Liver (tissue), 9 donors: ENCODE results near the gene CFAP99. TPM values are rescaled to one million over a fixed set of nuclear protein-coding genes. Genes with fewer than 3 reads are reported as not detected.

Experiments used
- DNase-seq: peaks from one replicate; pipeline ENCODE4 v3.0.0-alpha.2; 2017; ENCODE audit warnings: low spot score
- H3K27ac ChIP-seq, 2 donors: one replicate each; pipeline ENCODE4 v1.7.0; 2013; ENCODE audit warnings: inconsistent platforms in 2 of 2, low read length in 2 of 2, control low read depth in 1 of 2, low read depth in 1 of 2, mild to moderate bottlenecking in 1 of 2
- H3K27me3 ChIP-seq, 4 donors: one replicate each; pipeline versions ENCODE4 v1.6.1 to v1.7.0; 2013; ENCODE audit warnings: low read length in 3 of 4, inconsistent platforms in 1 of 4, mild to moderate bottlenecking in 1 of 4, moderate library complexity in 1 of 4; ENCODE audit not compliant: control insufficient read depth in 4 of 4, insufficient read depth in 4 of 4
- H3K36me3 ChIP-seq, 4 donors: one replicate each; pipeline versions ENCODE4 v1.6.1 to v1.7.0; 2013; ENCODE audit warnings: low read length in 3 of 4, mild to moderate bottlenecking in 3 of 4, low read depth in 1 of 4, moderate library complexity in 1 of 4; ENCODE audit not compliant: control insufficient read depth in 4 of 4, insufficient read depth in 3 of 4
- H3K4me1 ChIP-seq, 4 donors: one replicate each; pipeline versions ENCODE4 v1.6.1 to v1.7.0; 2013; ENCODE audit warnings: low read length in 3 of 4, mild to moderate bottlenecking in 3 of 4, moderate library complexity in 1 of 4; ENCODE audit not compliant: control insufficient read depth in 4 of 4, insufficient read depth in 4 of 4
- H3K4me3 ChIP-seq, 3 donors: one replicate each; pipeline versions ENCODE4 v1.6.1 to v1.7.0; 2013; ENCODE audit warnings: low read length in 3 of 3, control low read depth in 1 of 3, low read depth in 1 of 3, mild to moderate bottlenecking in 1 of 3
- H3K9ac ChIP-seq, 2 donors: one replicate each; pipeline ENCODE4 v1.7.0; 2013; ENCODE audit warnings: low read length in 2 of 2, mild to moderate bottlenecking in 2 of 2, moderate library complexity in 2 of 2, control low read depth in 1 of 2, low read depth in 1 of 2
- H3K9me3 ChIP-seq, 4 donors: one replicate each; pipeline versions ENCODE4 v1.6.1 to v1.7.0; 2013; ENCODE audit warnings: low read length in 3 of 4; ENCODE audit not compliant: control insufficient read depth in 4 of 4
- ATF3 ChIP-seq: IDR thresholded peaks from 2 replicates; pipeline ENCODE4 v1.6.1; 2016; ENCODE audit warnings: antibody characterized with exemption
- CTCF ChIP-seq: fragments of 150-350 bp; IDR thresholded peaks from 2 replicates; pipeline ENCODE4 v1.5.1; 2017; ENCODE audit warnings: improper control_type of control experiment, low read depth, low read length; ENCODE audit not compliant: missing input control
- EGR1 ChIP-seq, 2 donors: IDR thresholded peaks; 2 replicates each; pipeline ENCODE4 v1.6.1; 2016 to 2018; ENCODE audit warnings: antibody characterized with exemption in 2 of 2, low read depth in 2 of 2
- FOXA2 ChIP-seq: IDR thresholded peaks from 2 replicates; pipeline ENCODE4 v1.6.1; 2016; ENCODE audit warnings: antibody characterized with exemption
- GABPA ChIP-seq, 2 donors: IDR thresholded peaks in 1 of 2; conservative IDR thresholded peaks in 1 of 2; 2 replicates each; pipeline ENCODE4 v1.6.1; 2016; ENCODE audit warnings: antibody characterized with exemption in 2 of 2, mild to moderate bottlenecking in 1 of 2, moderate library complexity in 1 of 2
- HNF4A ChIP-seq, 2 donors: conservative IDR thresholded peaks; 2 replicates each; pipeline ENCODE4 v1.6.1; 2016; ENCODE audit warnings: antibody characterized with exemption in 2 of 2, mild to moderate bottlenecking in 2 of 2
- HNF4G ChIP-seq: IDR thresholded peaks from 2 replicates; pipeline ENCODE4 v1.6.1; 2016; ENCODE audit warnings: antibody characterized with exemption
- JUND ChIP-seq, 2 donors: IDR thresholded peaks; 2 replicates each; pipeline ENCODE4 v1.6.1; 2016; ENCODE audit warnings: antibody characterized with exemption in 2 of 2
- MAX ChIP-seq: IDR thresholded peaks from 2 replicates; pipeline ENCODE4 v1.6.1; 2016; ENCODE audit warnings: antibody characterized with exemption
- RAD21 ChIP-seq, 2 donors: IDR thresholded peaks; 2 replicates each; pipeline ENCODE4 v1.6.1; 2016; ENCODE audit warnings: antibody characterized with exemption in 2 of 2, mild to moderate bottlenecking in 2 of 2
- REST ChIP-seq: IDR thresholded peaks from 2 replicates; pipeline ENCODE4 v1.6.1; 2016; ENCODE audit warnings: antibody characterized with exemption, mild to moderate bottlenecking
- RXRA ChIP-seq, 2 donors: IDR thresholded peaks; 2 replicates each; pipeline ENCODE4 v1.6.1; 2017 to 2018; ENCODE audit warnings: antibody characterized with exemption in 2 of 2, mild to moderate bottlenecking in 1 of 2
- SP1 ChIP-seq: IDR thresholded peaks from 2 replicates; pipeline ENCODE4 v1.6.1; 2018; ENCODE audit warnings: antibody characterized with exemption, mild to moderate bottlenecking
- TAF1 ChIP-seq: conservative IDR thresholded peaks from 2 replicates; pipeline ENCODE4 v1.6.1; 2016; ENCODE audit warnings: antibody characterized with exemption, mild to moderate bottlenecking
- WGBS: extraction: QIAGEN DNeasy Blood & Tissue Kit; methylation state at CpG from one replicate; pipeline ENCODE4 v1.1.7; 2013; 5-methylcytosine and 5-hydroxymethylcytosine counted together
- polyA plus RNA-seq, 2 donors: library from polyadenylated mRNA; stranded (reverse) in 1 of 2; unstranded in 1 of 2; fragments of 200-250 nt in 1 of 2; fragments of >200 nt in 1 of 2; fragmentation: Nextera tagmentation in 1 of 2; extraction: Ambion mirVana in 1 of 2; gene quantifications; one replicate each; pipeline versions ENCODE4 v1.2.1 to v1.2.3, GENCODE V29; 2013 to 2015
- total RNA-seq, 2 donors: library from RNA; depleted of rRNA; stranded (reverse); fragments of >200 nt; gene quantifications; one replicate each; pipeline ENCODE4 v1.2.3, GENCODE V29; 2014
- TF ChIP-seq, protein P1 (sequence below): IDR thresholded peaks from 2 replicates; pipeline ENCODE4 v1.6.1; 2016; ENCODE audit warnings: antibody characterized with exemption
- donor health status: healthy.
- donor health status: healthy.
- donor health status: healthy.
- donor health status: healthy.
- donor health status: healthy.

The CFAP99 gene
- total and polyA plus RNA-seq, 4 donors, result 0.33 to 0.36 TPM; not detected in 2

GRCh38 chr4:2449051-2449450 is 30.3 kb downstream of the CFAP99 start:
- Histone ChIP-seq H3K27ac (no peak overlapping the region), H3K4me1 (no peaks in the 10 kb centered on the region), H3K36me3 (no peaks in the 10 kb centered on the region), H3K9ac (no peak overlapping the region), H3K4me3 (no peak overlapping the region), H3K27me3 (no peaks in the 10 kb centered on the region), H3K9me3 (no peaks in the 10 kb centered on the region)
- TF ChIP-seq JUND (IDR thresholded peaks at IDR 0.05) (no peak), GABPA (IDR thresholded peaks at IDR 0.05 in 1 of 2, conservative IDR thresholded peaks at IDR 0.05 in 1 of 2) (no peak), FOXA2 (no peak), HNF4A (conservative IDR thresholded peaks at IDR 0.05) (no peak), SP1 (no peak), MAX (no peak), HNF4G (no peak), CTCF (no peak), RXRA (IDR thresholded peaks at IDR 0.05) (no peak), EGR1 (IDR thresholded peaks at IDR 0.05; ENCODE audit: low read depth in 2 of 2) (no peak), ATF3 (no peak)
- TF ChIP-seq, protein P1, sequence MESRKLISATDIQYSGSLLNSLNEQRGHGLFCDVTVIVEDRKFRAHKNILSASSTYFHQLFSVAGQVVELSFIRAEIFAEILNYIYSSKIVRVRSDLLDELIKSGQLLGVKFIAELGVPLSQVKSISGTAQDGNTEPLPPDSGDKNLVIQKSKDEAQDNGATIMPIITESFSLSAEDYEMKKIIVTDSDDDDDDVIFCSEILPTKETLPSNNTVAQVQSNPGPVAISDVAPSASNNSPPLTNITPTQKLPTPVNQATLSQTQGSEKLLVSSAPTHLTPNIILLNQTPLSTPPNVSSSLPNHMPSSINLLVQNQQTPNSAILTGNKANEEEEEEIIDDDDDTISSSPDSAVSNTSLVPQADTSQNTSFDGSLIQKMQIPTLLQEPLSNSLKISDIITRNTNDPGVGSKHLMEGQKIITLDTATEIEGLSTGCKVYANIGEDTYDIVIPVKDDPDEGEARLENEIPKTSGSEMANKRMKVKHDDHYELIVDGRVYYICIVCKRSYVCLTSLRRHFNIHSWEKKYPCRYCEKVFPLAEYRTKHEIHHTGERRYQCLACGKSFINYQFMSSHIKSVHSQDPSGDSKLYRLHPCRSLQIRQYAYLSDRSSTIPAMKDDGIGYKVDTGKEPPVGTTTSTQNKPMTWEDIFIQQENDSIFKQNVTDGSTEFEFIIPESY, result no peak
- WGBS, result 95% methylated on average over 11 of the region's 11 CpGs
- DNase-seq, result no peak

GRCh38 chr4:2449511-2450392 is 31.0 kb downstream of the CFAP99 start:
- Histone ChIP-seq H3K4me3 (no peak overlapping the region), H3K36me3 (no peaks in the 10 kb centered on the region), H3K9ac (no peak overlapping the region), H3K27ac (no peak overlapping the region), H3K27me3 (no peaks in the 10 kb centered on the region), H3K9me3 (no peaks in the 10 kb centered on the region), H3K4me1 (no peaks in the 10 kb centered on the region)
- 94% methylated on average over 27 of the region's 27 CpGs for WGBS
- TF ChIP-seq RAD21 (IDR thresholded peaks at IDR 0.05) (no peak), REST (no peak), TAF1 (no peak)
- DNase-seq, result no peak
